Left ventricle myocardium inferior (tissue), 1 donor: ENCODE data around the gene PTPN3. TPM values are rescaled to one million over a fixed set of nuclear protein-coding genes. Genes with fewer than 3 reads are reported as not detected.
A peak's percentile ranks its signal among the peaks of the same experiment; 100 is the strongest.

Source experiments
- DNase-seq: peaks from one replicate; pipeline ENCODE4 v3.0.0-alpha.2; 2020
- H3K27ac ChIP-seq: fragments of 200-600 bp; replicated peaks from 2 replicates; pipeline ENCODE4 v1.8.0; 2021
- H3K27me3 ChIP-seq: fragments of 200-600 bp; 2 replicates; pipeline ENCODE4 v1.8.0; 2021; ENCODE audit warnings: low read depth
- H3K36me3 ChIP-seq: fragments of 200-600 bp; 2 replicates; pipeline ENCODE4 v1.8.0; 2021
- H3K4me1 ChIP-seq: fragments of 200-600 bp; 2 replicates; pipeline ENCODE4 v1.8.0; 2021
- H3K4me3 ChIP-seq: fragments of 200-600 bp; 2 replicates; pipeline ENCODE4 v1.8.0; 2021; ENCODE audit warnings: mild to moderate bottlenecking, moderate library complexity
- H3K9me3 ChIP-seq: fragments of 200-600 bp; replicated peaks from 2 replicates; pipeline ENCODE4 v1.8.0; 2021
- intact Hi-C: fragments of 100-400 bp; cut with micrococcal nuclease; formaldehyde crosslinking; loops from one replicate; pipeline ENCODE4 v1.11.0; 2022
- total RNA-seq: library from RNA; stranded (reverse); fragmentation: NEBNext Ultra II Directional; extraction: Animal tissue kit (Norgen Biotek cat#: 25700); gene quantifications from one replicate; pipeline ENCODE4 v1.2.1, GENCODE V29; 2021
- TF ChIP-seq, protein P1 (sequence below): fragments of 200-600 bp; IDR thresholded peaks from 2 replicates; pipeline ENCODE4 v1.8.0; 2021; ENCODE audit warnings: antibody characterized with exemption, mild to moderate bottlenecking, borderline replicate concordance
- donor health status: DM: no; HTN: yes; CAD: no; lungs with severe emphysema.

PTPN3 gene
- total RNA-seq, 1 donor from 2014 or later = 27.4 TPM

DNA sequence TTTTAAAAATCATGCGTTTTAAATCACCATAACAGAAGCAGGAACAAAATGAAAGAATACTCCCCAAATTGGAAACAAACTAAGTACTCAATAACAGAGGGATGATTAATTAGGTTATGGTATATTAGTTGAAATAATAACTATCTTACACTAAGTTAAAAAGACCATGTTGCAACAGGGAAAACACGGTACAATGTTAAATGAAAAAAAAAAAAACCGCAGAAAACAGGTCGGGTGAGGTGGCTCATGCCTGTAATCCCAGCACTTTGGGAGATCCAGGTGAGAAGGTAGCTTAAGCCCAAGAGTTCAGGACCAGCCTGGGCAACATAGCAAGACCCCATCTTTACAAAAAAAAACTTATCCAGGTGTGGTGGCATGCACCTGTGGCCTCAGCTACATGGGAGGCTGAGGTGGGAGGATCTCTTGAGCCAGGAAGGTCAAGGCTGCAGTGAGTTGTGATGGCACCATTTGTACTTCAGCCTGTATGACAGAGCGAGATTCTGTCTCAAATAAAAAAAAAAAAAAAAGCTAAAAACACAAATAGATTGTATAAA lies 2.4 kb upstream of the PTPN3 start:
- Histone ChIP-seq H3K9me3 (no peaks in the 10 kb centered on the region), H3K36me3 (no peaks in the 10 kb centered on the region), H3K4me1 (peaks cover 21% of the 10 kb centered on the region), H3K27me3 (peaks cover 51% of the 10 kb centered on the region), H3K4me3 (peak overlapping the region; percentile 66), H3K27ac (no peak overlapping the region)
- intact Hi-C loops = no loop called here
- TF ChIP-seq, protein P1, sequence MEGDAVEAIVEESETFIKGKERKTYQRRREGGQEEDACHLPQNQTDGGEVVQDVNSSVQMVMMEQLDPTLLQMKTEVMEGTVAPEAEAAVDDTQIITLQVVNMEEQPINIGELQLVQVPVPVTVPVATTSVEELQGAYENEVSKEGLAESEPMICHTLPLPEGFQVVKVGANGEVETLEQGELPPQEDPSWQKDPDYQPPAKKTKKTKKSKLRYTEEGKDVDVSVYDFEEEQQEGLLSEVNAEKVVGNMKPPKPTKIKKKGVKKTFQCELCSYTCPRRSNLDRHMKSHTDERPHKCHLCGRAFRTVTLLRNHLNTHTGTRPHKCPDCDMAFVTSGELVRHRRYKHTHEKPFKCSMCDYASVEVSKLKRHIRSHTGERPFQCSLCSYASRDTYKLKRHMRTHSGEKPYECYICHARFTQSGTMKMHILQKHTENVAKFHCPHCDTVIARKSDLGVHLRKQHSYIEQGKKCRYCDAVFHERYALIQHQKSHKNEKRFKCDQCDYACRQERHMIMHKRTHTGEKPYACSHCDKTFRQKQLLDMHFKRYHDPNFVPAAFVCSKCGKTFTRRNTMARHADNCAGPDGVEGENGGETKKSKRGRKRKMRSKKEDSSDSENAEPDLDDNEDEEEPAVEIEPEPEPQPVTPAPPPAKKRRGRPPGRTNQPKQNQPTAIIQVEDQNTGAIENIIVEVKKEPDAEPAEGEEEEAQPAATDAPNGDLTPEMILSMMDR = no peak
- DNase-seq = no peak

DNA sequence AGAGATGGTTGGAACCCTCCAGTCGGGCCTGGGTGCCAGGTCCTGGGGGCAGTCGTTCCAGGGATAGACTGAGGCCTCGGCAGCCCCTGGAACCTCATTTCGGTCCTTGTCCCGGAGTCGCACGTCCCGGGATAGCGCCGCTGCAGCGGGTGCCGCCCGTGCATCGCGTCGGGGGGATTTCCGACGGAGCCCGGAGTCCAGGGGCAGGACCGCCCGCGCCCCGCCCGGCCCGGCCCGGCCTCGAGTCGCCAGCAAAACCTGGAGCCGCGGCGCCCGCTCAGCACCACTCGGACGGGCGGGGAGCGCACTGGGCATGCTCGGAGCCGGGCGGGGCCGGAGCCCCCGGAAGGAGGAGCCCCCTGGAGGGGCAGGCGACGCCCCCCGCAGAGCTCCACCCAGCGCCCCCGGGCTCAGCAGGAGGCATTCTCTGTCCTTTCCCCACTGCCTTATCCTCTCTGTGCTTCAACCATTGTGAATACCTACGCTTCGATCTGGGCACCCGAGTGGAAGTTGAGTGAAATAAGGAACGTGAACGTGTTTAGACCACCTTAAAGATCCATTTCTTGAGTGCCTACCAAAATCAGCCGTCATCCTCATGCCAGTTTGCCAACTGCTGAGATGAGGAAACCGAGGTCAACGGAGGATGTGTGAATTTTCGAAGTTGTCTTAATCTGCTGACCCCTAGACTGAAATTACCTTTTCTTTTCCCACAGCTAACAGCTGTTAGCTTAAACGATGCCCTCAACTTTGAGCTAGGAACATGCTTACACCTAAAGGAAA lies 1.7 kb upstream of the PTPN3 start:
- Histone ChIP-seq H3K36me3 (no peaks in the 10 kb centered on the region), H3K4me3 (peak overlapping the region; percentile 66), H3K9me3 (no peaks in the 10 kb centered on the region), H3K27me3 (peaks cover 57% of the 10 kb centered on the region), H3K4me1 (peaks cover 21% of the 10 kb centered on the region), H3K27ac (no peak overlapping the region)
- intact Hi-C loops = no loop called here
- TF ChIP-seq, protein P1 = no peak
- DNase-seq = peak; percentile 61

DNA sequence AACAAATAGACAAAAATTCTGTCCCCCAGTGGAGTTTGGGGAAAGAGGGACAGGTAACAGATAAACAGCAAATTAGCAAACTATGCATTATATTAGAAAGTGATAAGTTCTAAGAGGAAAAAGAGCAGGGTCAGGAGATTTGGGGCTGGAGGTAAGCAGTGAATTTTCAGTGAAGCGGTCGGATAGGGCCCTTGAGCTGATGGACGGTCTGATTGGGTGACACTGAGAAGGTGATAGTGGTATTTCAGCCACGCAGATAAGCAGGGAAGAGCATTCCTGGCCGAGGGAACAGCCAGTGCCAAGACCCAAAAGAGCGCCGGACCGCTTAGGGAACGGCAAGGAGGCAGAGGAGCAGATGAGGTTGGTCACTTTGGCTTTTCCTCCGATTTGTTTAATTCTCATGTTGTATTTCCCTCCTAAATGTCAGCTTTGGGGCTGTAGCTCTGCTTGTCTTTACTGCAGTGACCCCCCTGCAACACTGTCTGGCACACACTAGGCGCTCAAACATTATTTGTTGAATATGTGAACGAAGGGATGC lies 1.1 kb upstream of the PTPN3 start:
- Histone ChIP-seq H3K4me1 (peaks cover 21% of the 10 kb centered on the region), H3K27ac (no peak overlapping the region), H3K9me3 (no peaks in the 10 kb centered on the region), H3K4me3 (peak overlapping the region; percentile 66), H3K27me3 (peaks cover 64% of the 10 kb centered on the region), H3K36me3 (no peaks in the 10 kb centered on the region)
- TF ChIP-seq, protein P1 = no peak
- intact Hi-C loops = no loop called here
- DNase-seq = no peak

DNA sequence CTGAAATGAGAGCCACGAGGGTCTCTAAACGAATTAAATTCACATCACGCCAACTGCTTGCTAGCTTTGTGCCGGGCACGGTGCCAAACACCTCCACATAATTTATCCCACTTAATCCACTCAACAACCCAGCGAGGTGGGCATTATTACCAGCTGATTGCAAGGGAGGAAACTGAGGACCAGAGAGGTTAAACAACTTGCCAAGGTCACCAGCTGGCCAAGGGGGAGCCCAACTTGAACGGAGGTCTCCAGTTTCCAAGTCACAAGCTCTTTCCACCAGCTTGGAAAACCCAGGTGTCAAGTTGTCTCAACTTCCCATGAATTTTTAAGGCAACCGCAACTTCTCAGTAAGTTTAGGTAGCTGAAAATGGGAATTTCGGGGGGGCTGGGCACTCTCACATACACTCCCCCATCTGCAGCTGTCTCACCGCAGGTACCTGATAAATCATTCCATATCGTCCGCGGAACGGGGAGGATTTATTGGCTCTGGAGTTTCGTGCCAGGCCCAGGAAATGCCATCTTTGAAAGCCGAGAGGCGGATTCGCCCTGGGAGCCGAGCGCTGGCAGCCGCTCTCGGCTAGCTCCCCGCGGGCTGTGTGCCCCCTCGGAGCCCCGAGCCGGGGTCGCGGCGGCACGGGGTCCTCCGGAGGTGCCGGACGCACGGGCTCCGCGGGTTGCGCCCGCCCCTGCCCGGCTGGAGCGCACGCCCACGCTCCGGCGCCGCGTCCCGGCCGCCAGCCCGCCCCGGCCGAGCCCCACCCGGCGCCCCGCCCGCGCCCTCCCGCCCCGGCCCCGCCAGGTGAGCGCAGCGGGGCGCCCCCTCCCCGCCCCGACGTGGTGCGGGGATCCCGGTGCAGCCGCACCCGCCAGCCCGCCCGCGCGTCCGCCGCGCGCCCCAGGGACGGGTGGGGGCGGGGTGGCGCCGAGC lies 617 bp downstream of the PTPN3 start:
- intact Hi-C loops = no loop called here
- no peaks in the 10 kb centered on the region for H3K9me3 ChIP-seq
- H3K27ac ChIP-seq = no peak overlapping the region
- DNase-seq = no peak
- TF ChIP-seq, protein P1 = no peak
- peak overlapping the region; percentile 66 for H3K4me3 ChIP-seq
- H3K27me3 ChIP-seq = peaks cover 68% of the 10 kb centered on the region
- H3K4me1 ChIP-seq = peaks cover 21% of the 10 kb centered on the region
- H3K36me3 ChIP-seq = no peaks in the 10 kb centered on the region

DNA sequence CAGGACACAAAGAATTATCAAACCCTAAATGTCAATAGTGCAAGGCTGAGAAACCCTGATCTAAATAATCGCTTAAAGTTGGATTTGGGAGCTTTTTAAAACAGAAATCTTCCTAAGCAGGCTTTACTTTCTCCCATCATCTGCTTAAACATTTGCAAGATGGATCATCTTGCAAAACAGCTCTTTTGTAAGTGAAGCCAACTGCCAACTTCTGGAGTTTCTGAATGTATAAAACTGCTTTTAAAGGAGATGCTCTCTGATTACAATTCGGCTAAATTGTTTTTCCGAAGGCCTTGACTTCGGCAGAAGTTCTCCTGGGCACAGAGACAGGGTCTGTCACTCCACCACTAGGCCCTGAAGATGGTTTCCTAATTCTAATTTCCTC lies 1.3 kb downstream of the PTPN3 start:
- DNase-seq = no peak
- no peaks in the 10 kb centered on the region for H3K9me3 ChIP-seq
- H3K27ac ChIP-seq = no peak overlapping the region
- intact Hi-C loops = no loop called here
- H3K27me3 ChIP-seq = peaks cover 63% of the 10 kb centered on the region
- TF ChIP-seq, protein P1 = no peak
- H3K36me3 ChIP-seq = no peaks in the 10 kb centered on the region
- peak overlapping the region; percentile 66 for H3K4me3 ChIP-seq
- H3K4me1 ChIP-seq = peaks cover 21% of the 10 kb centered on the region
